Endometrium (tissue), 2 donors: ENCODE data around the gene SLC25A24.
"Not testable (repeated sequence)": the region's sequence is repeated elsewhere in the genome, so short reads cannot be mapped to it uniquely, and the experiment has no call there.

Experiments
- FAIRE-seq: peaks from 2 replicates; lab custom pipeline; 2012; peaks lifted over from hg19 to GRCh38; lab: Jason Lieb, UNC
- donor health status: control.
- donor health status: control.

SLC25A24 gene

DNA sequence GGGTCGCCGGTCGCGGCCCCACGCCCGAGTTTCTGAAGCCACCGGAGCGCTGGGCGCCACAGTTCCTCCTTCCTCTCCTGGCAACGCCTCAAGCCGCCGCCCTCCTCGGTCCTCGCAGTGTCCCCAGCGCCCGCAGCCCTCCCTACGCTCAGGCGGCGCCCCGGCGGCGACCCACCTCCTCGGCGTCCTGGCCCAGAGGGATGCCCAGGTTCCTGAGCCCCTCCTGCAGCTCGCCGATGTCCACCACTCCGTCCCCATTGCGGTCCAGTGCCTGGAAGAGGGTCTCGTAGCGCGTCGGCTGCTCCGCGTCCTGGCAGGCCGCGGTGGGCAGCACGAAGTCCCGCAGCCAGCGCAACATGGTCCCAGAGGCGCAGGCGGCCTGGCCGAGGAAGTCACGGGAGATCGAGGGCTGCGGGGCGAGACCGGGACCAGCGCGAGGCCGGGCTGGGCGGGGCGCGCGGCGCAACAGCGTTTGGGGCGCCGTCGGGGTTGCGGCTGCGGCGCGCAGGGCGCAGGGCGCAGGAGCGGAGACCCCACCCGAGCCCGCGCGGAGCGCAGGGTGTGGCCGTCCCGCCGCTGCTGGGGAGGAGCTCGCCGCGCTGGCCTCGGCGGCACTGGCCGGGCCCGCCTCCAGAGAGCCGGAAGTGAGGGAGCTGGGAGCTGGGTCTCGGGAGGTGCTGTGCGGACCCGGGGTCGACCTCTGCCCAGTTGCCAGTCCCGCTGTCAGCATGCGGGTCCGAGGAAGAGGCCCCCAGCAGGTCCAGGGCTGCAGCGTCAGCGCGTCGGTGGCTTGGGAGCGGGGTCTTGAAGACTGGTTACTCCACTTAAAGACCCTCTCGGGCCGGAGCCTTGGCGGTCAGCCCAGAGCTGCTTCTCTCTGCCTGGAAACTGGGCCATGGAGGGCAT lies at the start of gene SLC25A24:
SLC25A24 (minus strand) TSS at position 563 of the 906 bp plus-strand sequence; CDS start at position 358, 205 bp downstream.
- FAIRE-seq = no peak

DNA sequence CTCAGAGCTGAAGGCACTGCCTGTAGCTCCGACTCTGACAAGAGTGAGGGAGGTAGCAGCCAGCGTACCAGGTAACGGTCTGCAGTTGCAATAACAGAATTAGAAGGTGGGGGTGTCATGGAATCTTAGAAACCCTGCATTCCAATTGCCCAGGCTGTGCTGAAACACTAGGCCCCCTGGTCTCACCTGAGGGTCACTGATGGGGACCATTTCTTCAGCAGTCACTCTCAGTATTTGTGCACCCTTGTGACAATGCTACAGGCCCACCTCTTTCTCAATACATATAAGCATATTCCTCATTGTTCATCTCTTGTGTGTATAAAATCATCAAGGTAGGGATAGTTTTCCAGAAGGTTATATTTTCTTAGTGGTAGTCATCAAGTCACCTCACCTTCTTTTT lies 43.8 kb upstream of the SLC25A24 start, which contains the start of gene NBPF4:
NBPF4 (minus strand) TSS at position 101 of the 400 bp plus-strand sequence. CDS start 315 bp downstream, outside the sequence.
- FAIRE-seq = not testable (repeated sequence)

DNA sequence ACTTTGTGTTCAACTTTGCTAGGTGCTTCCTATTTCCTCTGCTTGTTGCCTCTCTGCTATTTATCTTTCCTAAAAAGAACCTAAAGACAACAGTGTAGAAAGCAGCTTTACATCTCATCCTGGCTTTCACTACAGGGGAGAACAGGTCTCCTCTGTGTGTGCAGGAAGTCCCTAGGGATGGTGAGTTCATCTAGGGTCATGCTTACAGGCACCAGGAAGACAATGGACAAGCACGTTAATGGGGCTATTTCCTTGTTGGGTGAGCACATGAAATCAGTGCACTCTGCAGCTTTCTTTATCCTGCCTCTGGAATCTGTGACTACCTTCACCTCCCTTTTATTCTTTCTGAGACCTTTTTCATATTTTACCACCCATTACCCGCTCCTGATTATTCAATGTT lies 39.3 kb upstream of the SLC25A24 start:
- not testable (repeated sequence) for FAIRE-seq

DNA sequence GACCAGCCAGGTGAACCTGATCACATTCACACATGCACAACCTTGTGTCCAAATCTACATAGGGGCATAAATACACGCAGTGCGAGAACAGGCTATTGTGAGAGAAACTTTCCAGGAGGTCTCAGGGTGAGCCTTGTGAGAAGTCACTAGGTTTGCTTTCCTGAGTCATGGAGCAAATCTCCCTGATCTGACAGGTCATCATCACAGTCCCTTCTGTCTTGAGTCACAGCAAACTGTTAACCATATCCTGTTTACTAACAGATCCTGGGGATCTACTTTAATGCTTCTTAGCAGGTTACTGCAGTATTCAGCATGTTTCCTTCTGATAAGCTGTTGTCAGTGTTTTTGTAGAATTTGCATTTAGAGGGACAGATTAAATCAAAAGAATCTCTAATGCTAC lies 35.2 kb upstream of the SLC25A24 start:
- FAIRE-seq = not testable (repeated sequence)

DNA sequence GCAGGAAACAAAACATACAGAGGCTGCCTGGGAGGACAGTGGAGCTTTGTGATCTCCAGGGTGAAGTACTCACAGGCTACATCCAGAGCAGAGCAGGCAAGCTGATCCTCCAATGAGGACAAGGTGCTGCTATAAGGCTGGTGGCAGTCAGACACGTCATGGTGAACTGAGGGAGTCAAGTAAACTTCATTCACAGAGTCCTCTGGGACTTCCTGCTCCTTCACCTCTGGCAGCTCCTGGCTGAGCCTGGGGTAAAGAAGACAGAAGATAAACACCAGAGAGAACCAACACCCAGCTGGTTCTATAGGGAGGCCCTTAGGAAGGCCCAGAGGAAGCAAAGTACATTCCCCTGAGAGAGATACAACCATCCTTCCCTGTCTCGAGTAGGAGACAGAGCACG lies 32.0 kb upstream of the SLC25A24 start:
- not testable (repeated sequence) for FAIRE-seq

DNA sequence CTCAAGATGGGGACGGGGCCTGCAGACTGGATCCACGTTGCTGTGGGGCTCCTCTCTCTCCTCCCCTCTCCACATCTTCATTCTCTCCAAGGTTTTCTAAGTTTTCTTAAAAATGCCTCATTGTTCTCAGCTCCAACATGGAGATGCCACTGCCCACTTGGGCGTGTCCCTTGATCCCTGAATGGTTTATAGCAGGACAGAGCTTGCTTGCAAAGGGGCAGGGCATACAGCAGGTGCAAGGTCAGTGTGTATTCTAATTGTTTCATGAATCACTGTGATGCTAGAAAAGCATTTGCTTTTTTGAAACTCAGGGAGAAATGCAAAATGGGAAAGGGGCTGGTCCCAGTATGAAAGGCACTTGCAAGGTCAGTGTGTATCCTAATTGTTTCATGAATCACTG lies 29.8 kb upstream of the SLC25A24 start:
- FAIRE-seq = not testable (repeated sequence)

DNA sequence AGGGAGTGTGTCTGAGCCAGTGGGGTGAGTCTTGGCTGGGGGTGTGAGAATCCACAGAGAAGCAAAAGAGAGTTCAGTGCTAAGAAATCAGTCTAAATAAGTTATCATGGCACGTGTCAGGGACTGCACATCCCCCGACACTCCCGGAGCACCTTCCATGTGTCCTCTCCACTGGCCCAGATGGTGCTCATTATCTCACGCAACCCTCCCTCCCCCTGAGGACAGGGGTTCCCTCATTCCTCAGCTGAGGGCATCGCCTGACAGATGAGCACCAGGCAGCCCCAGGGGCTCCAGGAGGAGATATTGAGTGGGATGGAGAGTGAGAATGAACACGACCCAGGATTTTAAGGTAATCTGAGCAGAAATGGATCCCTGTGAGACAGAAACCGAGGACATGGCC lies 27.6 kb upstream of the SLC25A24 start:
- FAIRE-seq = not testable (repeated sequence)

DNA sequence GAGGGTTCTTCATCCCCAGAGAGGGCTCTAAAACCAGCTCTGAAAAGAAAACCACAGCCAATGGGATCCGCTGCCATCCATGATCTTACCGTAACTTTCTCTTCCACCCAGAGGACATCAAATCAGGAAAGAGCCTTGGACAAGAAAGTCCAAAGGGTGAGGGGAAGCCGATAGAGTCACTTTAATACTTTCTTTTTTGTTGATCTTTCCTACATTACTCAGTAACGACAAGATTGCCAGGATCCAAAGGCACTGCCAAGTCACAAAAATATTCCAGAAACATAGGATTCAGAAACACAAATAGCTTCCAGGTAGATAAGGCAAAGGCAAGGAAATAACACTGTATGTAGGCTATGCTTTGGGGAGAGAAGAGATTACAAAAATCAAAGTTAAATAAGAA lies 26.7 kb upstream of the SLC25A24 start:
- not testable (repeated sequence) for FAIRE-seq

DNA sequence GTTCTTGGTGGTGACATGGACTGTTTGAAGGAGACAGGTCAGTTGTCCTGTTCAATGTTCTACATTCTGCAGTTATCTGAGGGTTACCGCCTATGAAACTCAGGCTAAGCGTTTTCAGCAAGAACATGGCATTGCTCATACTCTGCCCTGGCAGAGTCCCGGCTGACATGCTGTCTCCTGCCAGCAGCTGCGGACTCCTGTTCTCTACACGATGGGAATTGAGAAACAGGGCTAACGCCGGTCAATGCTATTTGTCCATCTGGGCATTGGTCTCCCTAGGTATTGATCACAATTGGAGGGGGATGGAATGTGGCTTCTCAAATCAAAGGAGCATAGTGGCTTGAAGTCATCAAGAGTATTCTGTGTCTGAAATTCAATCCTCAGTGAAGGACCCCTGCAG lies 23.1 kb upstream of the SLC25A24 start:
- not testable (repeated sequence) for FAIRE-seq

DNA sequence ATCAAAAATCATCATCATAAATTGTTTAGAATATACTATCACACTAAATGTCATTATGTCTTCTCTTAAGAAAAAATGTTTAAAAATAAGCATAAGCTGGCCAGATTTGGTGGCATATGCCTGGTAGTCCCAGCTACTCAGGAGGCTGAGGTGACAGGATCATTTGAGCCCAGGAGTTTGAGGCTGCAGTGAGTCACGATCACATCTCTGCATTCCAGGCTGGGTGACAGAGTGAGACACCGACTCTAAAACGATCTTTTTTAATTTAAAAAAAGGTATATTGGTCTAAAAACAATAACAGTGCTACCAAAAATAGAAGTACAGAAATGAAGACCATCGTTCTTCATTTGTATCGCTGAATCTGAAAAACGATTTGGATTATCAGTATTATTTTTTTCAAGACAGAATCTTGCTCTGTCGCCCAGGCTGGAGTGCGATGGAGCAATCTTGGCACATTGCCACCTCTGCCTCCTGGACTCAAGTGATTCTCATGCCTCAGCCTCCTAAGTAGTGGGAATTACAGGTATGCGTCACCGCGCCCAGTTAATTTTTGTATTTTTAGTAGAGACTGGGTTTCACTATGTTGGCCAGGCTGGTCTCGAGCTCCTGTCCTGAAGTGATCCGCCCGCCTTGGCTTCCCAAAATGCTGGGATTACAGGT lies 17.5 kb upstream of the SLC25A24 start:
- FAIRE-seq = not testable (repeated sequence)

DNA sequence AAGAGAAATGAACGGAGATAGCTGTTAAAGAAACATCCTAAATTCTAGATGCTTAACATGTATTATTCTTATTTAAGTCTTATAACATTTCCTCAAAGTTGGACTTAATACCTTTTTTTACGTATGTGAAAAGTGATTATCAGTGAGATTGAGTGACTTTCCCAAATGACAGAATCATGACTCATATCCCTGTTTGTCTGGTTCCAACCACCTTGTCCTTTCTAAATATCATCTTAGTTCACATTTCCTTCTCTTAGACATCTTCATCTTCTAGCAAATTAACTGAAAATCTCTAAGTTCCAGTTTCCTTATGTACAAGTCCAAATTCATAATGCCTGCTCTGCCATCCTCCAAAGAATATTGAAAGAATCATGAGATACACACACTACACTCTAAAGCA lies 16.9 kb upstream of the SLC25A24 start:
- FAIRE-seq = not testable (repeated sequence)

DNA sequence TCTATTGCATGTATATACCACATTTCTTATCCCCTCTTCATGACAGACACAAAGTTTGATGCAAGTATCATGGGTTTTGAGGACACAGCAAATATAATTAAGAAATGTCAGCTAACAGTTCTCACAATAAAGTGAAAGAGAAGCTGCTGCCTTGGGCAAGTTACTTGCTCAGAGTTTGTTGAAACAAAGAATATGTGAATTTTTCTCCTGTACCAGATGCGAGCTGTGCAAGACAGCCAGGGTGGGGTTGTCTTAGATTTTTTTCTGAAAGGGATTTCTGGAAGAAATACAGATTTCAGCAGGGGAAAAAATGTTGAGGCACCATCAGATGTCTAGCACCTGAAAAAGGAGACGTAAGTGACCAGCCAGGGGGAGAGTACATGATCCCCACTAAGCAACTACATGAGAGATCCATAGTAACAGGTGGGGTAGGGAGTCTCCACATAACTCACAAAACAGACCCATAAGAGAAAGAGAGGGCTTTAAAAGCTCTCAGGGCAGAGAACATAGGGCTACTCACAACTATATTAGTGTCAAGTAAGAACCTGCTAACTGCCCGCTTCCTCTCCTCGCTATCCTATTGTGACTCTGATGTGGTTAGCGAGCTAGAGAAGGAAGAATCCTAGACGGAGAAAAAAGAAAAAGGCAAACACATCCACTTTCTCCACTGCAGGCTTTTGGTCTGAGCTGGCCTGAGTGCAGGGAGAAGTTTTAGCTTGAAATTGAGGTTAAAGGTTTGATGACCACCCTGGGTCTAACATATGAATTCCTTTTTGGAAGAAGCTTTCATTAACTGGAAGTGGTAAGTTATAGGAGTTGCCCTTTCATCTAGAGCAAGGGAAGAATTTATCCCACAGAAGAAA lies 16.1 kb upstream of the SLC25A24 start:
- FAIRE-seq = not testable (repeated sequence)

DNA sequence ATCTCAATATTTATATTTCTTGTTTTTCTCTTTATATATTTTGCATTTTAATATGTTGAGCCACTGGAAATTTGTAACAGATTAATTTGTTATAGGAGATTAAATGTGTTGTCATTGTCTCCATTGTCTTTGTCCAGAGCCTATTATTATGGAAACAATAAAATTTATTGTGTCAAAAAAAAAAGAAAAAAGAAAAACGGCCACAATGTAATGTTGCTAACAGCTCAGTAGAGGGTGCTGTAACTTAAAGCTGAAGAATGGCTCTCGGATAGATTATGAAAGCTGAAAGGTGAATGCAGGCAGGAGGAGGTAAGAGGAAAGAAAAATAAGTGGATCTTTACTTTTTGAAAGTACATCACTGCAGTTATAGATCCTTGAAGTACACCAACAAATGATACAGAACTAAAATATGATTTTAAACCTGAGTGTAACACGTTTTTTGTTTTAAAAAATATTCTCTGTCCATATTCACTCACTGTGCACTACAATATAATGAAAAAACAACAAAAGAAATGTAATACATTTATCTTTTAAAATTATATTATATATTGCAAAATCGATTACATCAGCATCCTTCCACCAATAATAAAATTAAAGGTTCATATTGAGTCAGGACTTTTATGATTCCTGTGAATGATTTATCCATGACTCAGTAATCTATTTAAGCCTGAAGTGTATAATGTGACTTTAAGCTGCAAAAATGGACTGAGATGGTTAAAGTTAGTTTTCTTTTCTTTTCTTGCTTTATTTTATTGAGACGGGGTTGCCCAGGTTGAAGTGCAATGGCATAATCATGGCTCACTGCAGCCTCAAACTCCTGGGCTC lies 14.7 kb upstream of the SLC25A24 start:
- FAIRE-seq = peak; percentile 97

DNA sequence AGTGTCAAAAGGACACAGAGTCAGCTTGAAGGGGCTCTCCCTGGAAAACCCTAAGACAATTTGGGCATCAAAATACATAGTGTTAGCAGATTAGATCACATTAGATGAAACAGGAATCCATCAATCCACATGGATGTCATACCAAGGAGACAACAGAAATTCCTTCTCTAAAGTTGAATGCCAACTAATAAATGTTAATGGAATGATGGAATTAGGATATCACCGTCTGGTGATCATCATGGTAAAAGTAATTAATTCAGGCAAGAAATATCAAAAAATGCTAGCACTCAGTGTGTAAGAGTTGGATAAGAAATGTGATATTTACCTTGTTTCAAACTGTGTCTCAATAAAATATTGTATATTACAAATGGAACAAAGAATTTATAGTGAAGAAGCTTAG lies 10.9 kb upstream of the SLC25A24 start:
- no peak for FAIRE-seq

DNA sequence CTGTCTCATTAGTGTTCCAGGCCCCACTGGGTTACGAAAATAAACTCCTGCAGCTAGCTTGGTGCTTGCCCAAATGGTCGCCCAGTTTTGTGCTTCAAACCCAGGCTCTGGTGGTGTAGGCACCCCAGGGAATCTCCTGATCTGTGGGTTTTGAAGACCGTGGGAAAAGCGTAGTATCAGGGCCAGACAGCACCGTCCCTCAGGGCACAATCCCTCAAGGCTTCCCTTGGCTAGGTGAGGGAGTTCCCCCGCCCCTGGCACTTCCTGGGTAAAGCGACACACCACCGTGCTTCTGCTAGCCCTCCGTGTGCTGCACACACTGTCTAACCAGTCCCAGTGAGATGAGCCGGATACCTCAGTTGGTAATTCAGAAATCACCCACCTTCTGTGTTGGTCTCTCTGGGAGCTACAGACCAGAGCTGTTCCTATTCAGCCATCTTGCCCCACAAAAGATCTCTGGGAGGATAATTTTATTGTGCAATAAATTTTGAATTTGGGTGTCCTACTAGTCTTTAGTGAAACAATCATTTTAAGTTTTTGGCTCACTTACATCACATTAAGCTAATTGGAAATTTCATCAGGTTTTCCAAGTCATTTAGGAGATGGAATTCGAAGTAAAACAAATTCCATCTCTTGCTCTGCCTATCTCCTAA lies 9.4 kb upstream of the SLC25A24 start:
- FAIRE-seq = no peak

DNA sequence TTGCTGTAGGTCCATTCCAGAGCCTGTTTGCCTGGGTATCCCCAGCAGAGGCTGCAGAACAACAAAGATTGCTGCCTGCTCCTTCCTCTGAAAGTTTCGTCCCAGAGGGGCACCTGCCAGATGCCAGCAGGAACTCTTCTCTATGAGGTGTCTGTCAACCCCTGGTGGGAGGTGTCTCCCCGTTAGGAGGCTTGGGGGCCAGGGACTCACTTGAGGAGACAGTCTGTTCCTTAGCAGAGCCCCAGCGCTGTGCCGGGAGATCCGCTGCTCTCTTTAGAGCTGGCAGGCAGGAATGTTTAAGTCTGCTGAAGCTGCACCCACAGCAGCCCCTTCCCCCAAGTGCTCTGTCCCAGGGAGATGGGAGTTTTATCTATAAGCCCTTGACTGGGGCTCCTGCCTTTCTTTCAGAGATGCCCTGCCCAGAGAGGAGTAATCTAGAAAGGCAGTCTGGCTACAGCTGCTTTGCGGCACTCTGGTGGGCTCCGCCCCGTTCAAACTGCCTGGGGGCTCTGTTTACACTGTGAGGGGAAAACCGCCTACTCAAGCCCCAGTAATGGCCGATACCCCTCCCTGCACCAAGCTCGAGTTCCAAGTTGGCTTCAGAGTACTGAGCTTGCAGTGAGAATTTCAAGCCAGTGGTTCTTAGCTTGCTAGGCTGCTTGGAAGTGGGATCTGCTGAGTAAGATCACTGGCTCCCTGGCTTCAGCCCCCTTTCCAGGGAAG lies 8.7 kb upstream of the SLC25A24 start:
- FAIRE-seq = no peak

DNA sequence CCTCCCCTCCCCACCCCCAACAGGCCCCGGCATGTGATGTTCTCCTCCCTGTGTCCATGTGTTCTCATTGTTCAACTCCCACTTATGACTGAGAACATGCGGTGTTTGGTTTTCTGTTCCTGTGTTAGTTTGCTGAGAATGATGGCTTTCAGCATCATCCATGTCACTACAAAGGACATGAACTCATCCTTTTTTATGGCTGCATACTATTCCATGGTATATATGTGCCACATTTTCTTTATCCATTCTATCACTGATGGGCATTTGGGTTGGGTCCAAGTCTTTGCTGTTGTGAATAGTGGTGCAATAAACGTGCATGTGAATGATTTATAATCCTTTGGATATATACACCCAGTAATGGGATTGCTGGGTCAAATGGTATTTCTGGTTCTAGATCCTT lies 3.4 kb upstream of the SLC25A24 start:
- FAIRE-seq = not testable (repeated sequence)

DNA sequence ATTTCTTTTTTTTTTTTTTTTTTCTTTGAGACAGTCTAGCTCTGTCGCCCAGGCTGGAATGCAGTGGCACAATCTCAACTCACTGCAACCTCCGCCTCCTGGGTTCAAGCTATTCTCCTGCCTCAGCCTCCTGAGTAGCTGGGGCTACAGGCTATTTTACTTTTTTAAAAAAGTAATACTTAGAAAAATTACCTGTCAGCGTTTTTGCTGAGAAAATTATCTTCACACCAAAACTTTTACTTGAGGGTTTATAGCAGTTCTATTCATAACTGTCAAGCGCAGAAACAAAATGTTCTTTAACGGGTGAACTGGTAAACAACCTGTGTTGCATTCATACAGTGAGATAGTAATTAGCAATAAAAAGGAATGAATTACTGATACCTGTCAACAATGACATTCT lies 1.5 kb upstream of the SLC25A24 start:
- no peak for FAIRE-seq

DNA sequence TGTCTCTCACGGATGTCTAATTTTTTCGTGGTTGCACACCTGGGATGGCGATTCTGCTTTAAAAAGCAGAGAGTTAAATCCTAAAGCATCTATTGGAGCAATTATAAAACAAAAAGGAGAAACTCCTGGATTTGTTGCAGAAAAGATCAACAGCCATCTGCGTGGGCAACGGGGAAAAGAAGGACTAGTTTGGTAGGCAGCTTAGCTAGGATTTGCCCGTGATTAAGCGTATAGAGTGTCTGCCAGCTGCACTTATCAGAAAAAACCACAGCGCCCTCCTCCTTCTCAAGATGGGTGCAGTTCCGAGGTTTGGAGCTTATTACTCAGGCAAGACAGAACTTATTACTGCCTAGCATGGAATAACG lies 526 bp upstream of the SLC25A24 start:
- FAIRE-seq = no peak

DNA sequence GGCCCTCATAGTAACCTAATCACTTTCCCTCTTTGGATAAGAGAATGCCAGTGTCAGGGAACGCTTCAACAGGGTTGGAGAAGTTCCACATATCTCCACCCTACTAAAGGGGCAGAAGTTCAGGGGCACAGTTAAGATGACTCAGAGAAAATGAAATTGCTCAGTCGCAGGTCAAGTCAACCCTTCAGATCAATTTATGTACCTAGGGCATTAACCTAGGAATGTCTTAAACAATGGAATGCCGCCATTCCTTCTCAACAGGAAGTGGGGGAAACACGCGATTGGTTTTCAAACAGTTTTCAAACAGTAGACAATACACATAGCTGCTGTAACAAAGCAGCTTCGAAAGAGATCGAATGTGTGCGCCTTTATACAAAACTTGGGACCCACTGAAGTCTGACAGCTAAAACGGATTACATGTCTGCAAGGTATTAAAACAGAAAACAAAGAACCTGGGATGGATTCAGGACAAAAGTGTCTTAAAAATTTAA lies 897 bp downstream of the SLC25A24 start:
- no peak for FAIRE-seq
